GM21717 (cell line): Measurements from ENCODE around the gene SPDYE2.
A peak's percentile ranks its signal among the peaks of the same experiment; 100 is the strongest.
"Not testable (repeated sequence)": the region's sequence is repeated elsewhere in the genome, so short reads cannot be mapped to it uniquely, and the experiment has no call there.

ENCODE experiments used
- ATAC-seq: cut with Tn5 transposase; IDR thresholded peaks from one replicate; pipeline ENCODE4 v1.9.1; 2021; ENCODE audit warnings: mild to moderate bottlenecking, moderate library complexity; ENCODE audit not compliant: unreplicated experiment

Gene SPDYE2, protein sequence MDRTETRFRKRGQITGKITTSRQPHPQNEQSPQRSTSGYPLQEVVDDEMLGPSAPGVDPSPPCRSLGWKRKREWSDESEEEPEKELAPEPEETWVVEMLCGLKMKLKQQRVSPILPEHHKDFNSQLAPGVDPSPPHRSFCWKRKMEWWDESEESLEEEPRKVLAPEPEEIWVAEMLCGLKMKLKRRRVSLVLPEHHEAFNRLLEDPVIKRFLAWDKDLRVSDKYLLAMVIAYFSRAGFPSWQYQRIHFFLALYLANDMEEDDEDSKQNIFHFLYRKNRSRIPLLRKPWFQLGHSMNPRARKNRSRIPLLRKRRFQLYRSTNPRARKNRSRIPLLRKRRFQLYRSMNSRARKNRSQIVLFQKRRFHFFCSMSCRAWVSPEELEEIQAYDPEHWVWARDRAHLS

GRCh38 chr7:102550808-102551422, at the start of gene SPDYE2:
Gene SPDYE2, plus strand, starts transcription at chr7:102551226. Its CDS starts 2,030 bp downstream, at chr7:102553256.
- ATAC-seq: not testable (repeated sequence)

DNA sequence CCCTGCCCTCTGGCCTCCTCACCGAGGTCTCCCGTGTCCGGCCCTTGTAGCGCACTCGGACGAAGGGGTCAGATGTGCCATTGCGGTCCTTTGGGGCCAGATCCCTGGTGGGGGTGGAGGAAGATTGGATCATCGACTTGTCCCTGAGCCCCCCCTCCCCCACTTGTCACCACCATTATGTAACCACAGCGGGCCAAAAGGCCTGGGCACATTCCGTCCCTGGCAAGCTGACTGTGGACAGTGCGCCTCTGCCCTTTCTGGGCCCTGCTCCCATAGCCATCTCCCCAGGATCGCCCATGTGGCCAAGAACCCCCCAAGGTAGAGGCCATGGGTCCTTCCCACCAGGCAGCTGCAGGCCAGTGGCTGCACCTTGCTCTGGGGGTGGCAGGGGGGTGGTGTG, 47.9 kb upstream of the SPDYE2 start:
- not testable (repeated sequence) for ATAC-seq

- not testable (repeated sequence) for ATAC-seq
Measured at GRCh38 chr7:102505298-102506185, 45.5 kb upstream of the SPDYE2 start.

GRCh38 chr7:102507410-102508088, 43.5 kb upstream of the SPDYE2 start:
- ATAC-seq: not testable (repeated sequence)

GRCh38 chr7:102510575-102510974, 40.5 kb upstream of the SPDYE2 start:
- not testable (repeated sequence) for ATAC-seq

GRCh38 chr7:102511860-102512522, 39.0 kb upstream of the SPDYE2 start:
- peak; percentile 26 for ATAC-seq

DNA sequence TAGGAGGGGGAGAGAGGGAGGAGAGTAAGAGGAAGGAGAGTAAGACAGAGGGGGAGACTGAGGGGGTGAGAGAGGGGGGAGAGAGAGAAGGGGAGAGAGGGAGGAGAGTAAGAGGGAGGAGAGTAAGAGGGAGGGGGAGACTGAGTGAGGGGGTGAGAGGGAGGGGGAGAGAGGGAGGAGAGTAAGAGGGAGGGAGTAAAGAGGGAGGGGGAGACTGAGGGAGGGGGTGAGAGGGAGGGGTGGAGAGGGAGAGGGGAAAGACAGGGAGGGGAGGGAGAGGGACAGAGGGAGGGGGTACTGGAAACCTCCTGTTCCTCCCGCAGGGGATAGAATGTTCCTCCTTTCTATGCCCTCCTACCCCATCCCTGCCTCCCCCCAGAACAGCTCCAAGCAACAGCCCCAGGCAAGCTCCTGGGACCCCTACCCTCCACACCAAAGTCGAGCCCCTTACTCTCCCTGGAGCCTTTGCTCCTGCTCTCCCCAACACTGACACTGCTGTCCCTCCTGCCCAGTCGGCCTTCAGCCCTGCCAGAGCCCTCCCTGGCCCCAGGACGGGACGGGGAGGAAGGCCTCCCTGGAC, 38.3 kb upstream of the SPDYE2 start:
- ATAC-seq: not testable (repeated sequence)

DNA sequence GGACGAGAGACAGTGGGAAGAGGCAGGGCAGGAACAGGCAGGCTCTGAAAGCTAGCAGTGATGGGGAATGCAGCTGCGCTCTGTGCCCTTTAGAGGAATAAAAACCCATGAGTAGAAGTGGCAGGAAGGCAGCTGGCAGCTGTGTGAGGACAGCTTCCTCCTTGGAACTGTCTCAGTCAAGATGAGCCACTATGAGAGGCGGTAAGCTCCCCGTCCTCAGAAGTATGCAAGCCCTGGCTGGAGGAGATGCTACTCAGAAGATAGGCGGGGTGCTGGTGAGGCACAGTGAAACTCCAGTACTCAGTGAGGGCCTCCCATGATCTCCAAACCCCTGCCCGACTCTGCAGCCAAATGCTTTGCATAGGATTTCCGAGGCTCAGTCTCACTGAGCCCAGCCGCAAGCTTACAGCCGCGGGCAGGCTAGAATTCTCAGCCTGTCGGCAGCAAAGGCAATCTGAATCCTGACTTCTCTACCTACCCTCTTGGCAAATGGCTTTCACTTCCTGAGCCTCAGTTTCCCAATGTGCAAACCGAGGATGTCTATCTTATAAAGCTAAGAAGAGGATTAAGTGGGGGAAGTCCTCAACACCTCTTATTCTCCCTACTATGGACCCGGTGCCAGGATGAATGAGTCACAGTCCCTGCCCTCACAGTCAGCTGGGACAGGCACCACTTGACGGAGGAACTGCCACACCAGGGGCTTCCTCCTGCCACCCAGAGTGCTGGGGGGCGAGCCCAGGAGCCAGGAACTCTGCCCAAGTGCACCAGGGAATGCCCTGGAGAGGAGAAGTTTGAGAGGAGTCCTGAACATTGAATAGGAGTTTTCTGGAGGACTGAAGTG, 35.9 kb upstream of the SPDYE2 start:
- peak; percentile 69 for ATAC-seq

DNA sequence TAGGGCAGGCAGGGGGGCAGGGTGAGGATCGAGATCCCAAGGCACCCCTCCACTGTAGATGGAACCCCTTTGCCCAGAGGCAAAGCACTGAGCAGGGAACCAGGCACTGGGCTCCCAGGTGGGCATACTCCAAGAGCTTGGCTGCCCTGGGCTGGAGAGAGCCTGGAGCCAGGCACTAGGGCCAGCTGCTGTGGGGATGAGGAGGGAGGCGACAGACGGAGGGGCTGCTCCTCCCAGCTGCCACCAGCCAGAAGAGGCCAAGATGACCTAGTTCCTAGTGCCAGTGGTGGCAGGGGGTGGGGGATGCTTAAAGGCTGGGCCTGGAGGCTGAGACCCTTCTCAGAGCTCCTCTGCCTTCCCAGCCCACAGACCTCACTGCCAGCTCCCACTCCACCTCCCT, 35.1 kb upstream of the SPDYE2 start:
- ATAC-seq: peak; percentile 0

- peak; percentile 11 for ATAC-seq
Measured at GRCh38 chr7:102516951-102517350, 34.1 kb upstream of the SPDYE2 start.

DNA sequence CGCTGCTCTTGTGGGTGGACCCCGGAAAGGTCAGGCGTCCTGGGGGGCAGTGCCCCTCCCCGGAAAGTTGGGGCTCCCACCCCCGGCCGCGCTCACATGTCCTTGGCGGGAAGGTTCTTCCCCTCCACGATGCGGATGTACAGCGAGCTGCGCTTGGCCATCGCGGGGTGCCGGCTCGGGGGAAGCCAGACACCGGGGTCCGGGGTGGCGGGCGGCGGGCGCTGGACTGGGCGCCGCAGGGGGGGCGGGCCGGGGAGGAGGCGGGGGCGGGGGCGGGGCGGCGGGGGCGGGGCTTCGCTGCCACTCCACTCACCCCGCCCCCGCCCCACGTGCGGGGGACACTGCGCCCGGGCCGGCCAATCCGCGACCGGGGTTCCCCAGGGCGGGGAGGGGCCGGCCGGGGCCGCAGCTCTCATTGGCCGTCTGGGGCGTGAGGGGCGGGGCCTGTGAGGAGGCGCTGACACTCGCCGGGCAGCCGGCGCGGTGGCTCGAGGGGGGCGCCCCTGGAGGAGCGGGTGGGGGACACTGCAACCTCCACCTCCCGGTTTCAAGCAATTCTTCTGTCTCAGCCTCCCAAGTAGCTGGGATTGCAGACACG, 33.4 kb upstream of the SPDYE2 start, which contains the start of gene RASA4B:
TSS of gene RASA4B (minus strand) at position 228 of the 598 bp plus-strand sequence. CDS start at position 161, 67 bp downstream.
- ATAC-seq: peak; percentile 46

GRCh38 chr7:102520797-102521196, 30.2 kb upstream of the SPDYE2 start:
- ATAC-seq: not testable (repeated sequence)

GRCh38 chr7:102524803-102525202, 26.2 kb upstream of the SPDYE2 start:
- not testable (repeated sequence) for ATAC-seq

DNA sequence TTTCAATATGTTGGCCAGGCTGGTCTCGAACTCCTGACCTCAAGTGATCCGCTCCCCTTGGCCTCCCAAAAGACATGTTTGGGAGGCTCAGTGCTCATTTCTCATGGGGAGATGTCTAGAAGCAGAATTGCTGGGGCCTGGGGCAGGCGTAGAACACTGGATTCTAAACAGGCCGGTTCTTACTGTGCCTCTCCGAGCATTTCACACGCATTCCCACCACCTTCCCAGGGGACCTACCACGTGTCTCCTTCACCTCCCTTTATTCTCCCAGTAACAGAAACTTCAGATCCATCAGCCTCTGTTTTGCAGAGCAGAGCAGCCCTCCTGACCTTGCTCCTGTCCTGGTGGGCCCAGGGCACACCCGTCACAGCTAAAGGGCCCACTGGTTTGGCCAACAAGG, 23.8 kb upstream of the SPDYE2 start:
- ATAC-seq: not testable (repeated sequence)

- ATAC-seq: not testable (repeated sequence)
Measured at GRCh38 chr7:102527822-102528793, 22.9 kb upstream of the SPDYE2 start.

- not testable (repeated sequence) for ATAC-seq
Measured at GRCh38 chr7:102531583-102531982, 19.4 kb upstream of the SPDYE2 start.

- not testable (repeated sequence) for ATAC-seq
Measured at GRCh38 chr7:102532127-102532526, 18.9 kb upstream of the SPDYE2 start.
